Activated gamma-delta T cell treated with Interleukin-2 at 50 U/mL for 16 hours (primary cell): Measurements from ENCODE around the gene PPP2R3B.
"Not testable (repeated sequence)": the region's sequence is repeated elsewhere in the genome, so short reads cannot be mapped to it uniquely, and the experiment has no call there.

ENCODE experiments used
- DNase-seq: peaks from one replicate; pipeline ENCODE4 v3.0.0-alpha.2; 2020

Gene PPP2R3B

DNA sequence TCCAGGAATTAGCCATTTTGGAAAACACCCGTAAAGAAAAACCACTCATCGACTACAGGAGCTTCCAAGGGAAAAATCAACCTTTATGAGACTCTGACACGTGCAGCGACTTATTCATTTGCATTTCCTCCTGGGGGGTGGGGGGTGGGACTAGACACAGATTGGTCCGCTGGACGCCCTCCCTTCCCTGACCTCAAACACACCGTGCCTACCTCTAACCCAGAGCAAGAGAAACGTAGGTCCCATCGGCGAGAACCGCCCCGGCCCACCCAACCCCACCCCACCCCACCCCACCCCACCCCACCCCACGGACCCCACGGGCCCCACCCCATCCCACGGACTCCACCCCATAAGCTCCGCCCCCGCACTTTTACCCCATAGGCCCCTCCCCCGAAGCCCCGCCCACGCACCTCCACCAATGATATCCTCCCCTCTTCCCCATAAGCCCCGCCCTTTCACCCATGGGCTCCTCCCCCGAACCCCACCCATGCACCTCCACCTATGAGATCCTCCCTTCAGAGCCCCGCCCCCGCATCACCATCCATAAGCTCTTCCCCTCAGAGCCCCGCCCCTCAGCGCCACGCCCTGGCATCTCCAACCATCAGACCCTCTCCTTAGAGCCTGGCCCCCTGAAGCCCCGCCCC, 69.2 kb downstream of the PPP2R3B start:
- DNase-seq = no peak

GRCh38 chrX:316351-317325, 70.1 kb downstream of the PPP2R3B start:
- no peak for DNase-seq

DNA sequence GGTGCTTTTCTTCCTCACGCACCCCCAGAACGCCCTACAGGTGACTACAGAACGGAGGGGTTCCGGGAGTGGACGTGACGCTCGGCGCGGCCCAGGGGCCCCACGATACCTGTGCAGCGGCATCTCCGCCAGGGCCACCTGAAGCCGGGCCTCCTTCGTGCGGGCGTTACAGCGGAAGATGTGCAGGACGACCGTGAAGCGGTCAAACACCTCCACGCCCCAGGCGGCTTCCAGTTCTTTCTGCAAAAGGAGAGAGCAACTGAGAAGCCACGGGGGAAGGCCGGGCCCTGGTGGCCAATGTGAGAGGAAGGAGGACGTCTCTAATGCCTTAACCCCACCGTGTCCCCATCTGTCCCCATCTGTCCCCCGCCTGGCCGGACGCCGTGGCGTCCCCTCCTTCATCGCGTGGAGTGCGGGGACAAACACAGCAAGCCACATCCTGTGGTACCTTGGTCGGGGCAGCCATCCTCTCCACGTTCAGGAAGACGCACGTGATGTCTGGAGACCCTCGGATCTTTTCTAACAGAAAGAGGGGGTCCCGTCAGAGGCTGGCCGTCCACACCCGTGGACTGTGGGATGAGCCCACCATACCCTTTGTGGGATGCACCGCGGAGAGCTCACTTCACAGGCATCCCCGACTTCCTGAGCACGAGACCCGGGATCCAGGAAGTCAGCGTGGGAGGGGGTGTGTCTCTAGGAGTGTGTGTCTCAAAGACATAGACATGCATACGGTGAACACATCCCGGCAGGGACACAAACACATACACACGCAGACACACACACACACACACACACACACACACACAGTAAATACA, 71.7 kb downstream of the PPP2R3B start:
- no peak for DNase-seq

DNA sequence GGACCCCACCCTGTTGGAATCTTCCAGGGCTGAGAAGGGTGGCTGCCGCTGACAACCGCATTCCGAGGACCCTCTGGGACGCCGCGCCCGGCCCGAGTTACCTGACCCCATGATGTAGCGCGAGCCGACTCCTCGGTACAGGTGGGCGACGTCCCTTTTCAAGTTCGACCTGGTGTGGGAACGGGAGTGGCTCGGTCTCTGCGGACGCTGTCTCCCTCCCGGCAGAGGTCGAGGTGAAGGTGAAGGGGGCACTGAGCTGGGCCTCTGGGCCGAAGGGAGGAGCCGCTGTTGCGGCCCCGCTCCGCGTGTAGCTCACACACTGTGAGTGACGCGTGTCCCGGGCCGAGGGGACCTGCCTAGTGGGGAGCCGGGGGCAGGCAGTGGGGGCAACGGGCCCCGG, 72.7 kb downstream of the PPP2R3B start:
- no peak for DNase-seq

- DNase-seq = no peak
Observed at GRCh38 chrX:313546-313945, 73.2 kb downstream of the PPP2R3B start.

- DNase-seq = no peak
Observed at GRCh38 chrX:312621-313331, 73.9 kb downstream of the PPP2R3B start.

GRCh38 chrX:311156-312129, 75.3 kb downstream of the PPP2R3B start:
- DNase-seq = no peak

DNA sequence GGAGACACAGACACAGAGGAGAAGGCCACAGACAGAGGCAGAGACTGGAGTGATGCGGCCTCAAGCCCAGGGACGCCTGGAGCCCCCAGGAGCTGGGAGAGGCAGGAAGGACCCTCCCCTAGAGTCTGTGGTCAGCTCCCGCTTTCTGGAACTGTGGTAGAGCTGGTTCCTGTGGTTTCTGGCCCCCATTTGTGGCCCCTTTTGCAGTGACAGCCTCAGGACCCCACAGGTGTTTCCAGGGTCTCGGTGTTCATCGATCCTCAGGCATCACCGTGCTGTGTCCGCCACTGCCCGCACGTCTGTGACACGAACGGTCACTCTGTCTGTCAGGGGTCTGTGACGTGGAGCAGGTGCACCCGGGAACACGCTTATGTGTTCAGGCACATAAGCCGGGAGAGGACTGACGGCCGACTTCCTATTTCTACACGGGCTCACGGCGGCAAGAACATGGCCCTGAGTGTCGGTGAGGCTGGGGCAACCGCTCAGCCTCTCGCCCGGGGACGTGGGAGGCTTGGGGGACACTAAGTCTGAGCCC, 76.0 kb downstream of the PPP2R3B start:
- DNase-seq = no peak

DNA sequence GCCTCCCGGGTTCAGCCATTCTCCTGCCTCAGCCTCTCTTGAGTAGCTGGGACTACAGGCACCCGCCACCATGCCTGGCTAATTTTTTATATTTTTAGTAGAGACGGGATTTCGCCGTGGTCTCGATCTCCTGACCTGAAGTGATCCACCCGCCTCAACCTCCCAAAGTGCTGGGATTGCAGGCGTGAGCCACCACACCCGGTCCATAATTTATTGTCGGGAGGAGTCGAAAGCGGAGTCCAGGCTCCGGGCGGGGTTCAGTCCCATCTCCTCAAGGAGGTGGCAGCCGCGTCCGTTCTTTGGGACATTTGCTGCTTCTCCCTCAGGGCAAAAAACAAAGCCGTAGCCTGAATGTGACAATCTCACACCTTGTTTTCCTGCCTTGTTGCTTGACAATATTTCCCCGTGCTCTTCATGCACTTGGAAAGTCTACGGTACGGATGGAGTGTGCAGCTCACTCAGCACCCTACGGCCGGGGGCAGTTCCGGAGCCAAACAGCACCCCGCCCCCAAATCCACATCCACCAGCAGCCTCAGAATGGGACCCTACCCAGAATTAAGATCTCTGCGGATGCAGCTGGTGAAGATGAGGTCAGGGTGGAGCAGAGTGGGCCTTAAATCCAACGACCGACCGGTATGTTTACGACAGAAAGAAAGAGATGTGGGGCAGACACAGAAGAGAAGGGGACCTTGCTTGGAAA, 77.7 kb downstream of the PPP2R3B start:
- DNase-seq = no peak

GRCh38 chrX:307261-308111, 79.2 kb downstream of the PPP2R3B start:
- no peak for DNase-seq

DNA sequence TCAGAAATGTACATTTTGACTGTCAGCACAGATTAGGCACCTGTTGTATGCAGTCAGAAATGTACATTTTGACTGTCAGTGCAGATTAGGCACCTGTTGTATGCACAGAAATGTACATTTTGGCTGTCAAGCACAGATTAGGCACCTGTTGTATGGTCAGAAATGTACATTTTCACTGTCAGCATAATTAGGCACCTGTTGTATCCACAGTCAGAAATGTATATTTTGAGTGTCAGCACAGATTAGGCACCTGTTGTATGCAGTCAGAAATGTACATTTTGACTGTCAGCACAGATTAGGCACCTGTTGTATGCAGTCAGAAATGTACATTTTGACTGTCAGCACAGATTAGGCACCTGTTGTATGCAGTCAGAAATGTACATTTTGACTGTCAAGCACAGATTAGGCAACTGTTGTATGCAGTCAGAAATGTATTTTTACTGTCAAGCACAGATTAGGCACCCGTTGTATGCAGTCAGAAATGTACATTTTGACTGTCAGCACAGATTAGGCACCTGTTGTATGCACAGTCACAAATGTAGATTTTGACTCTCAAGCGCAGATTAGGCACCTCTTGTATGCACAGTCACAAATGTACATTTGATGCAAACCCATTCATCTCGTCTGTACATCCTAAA, 80.0 kb downstream of the PPP2R3B start:
- not testable (repeated sequence) for DNase-seq

GRCh38 chrX:305781-306613, 80.7 kb downstream of the PPP2R3B start:
- not testable (repeated sequence) for DNase-seq

- DNase-seq = no peak
Observed at GRCh38 chrX:302975-303374, 83.7 kb downstream of the PPP2R3B start.

- DNase-seq = no peak
Observed at GRCh38 chrX:300334-300733, 86.4 kb downstream of the PPP2R3B start.

- DNase-seq = no peak
Observed at GRCh38 chrX:298993-299392, 87.7 kb downstream of the PPP2R3B start.

GRCh38 chrX:295136-295535, 91.6 kb downstream of the PPP2R3B start:
- DNase-seq = no peak

- no peak for DNase-seq
Observed at GRCh38 chrX:292900-293897, 93.5 kb downstream of the PPP2R3B start.
